GM21526 (cell line): ENCODE data around the gene SLC22A31.
A peak's percentile ranks its signal among the peaks of the same experiment; 100 is the strongest.
"Not testable (repeated sequence)": the region's sequence is repeated elsewhere in the genome, so short reads cannot be mapped to it uniquely, and the experiment has no call there.

ENCODE experiments used
- ATAC-seq: cut with Tn5 transposase; IDR thresholded peaks from one replicate; pipeline ENCODE4 v1.9.1; 2021; ENCODE audit warnings: moderate library complexity; ENCODE audit not compliant: unreplicated experiment, low FRiP score

Gene SLC22A31

DNA sequence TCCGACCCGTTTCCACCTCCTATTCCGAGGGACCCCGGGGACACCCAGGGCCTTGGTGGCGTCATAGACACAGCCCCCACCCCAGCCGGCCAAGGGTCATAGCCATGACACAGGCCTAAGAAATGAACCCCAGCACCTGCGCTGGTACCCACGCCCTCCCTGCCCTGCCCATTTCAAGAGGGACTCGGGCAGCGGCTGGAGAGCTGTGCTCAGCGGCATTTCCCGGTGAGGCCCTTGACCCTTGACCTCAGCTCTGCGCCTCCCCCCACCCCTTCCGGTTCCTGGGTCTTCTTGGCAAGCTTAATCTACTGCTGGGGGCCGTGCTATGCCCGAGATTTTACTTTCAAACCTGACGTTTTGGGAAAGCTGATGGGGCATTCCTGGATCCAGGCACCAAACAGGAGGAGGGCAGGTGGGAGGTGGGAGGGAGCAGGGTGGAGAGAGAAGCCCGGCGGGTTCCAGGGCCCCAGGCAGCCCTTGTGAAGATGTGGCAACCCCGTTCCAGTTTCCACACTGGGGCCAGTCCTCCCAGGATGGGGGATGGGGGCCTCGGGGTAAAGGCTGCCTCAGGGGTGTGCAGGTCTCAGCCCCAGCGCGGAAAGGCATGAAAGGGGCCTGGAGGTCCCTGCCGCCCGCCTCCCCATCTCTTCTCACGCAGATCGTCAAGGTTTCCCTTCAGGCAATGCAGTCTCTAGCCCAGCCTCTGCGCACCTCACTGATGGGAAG lies at the start of gene SLC22A31:
SLC22A31 (minus strand) TSS at position 414 of the 726 bp plus-strand sequence; CDS start at position 378, 36 bp downstream.
- no peak for ATAC-seq

- no peak for ATAC-seq
These were observed 48.1 kb upstream of the SLC22A31 start for GRCh38 chr16:89248196-89248982.

DNA sequence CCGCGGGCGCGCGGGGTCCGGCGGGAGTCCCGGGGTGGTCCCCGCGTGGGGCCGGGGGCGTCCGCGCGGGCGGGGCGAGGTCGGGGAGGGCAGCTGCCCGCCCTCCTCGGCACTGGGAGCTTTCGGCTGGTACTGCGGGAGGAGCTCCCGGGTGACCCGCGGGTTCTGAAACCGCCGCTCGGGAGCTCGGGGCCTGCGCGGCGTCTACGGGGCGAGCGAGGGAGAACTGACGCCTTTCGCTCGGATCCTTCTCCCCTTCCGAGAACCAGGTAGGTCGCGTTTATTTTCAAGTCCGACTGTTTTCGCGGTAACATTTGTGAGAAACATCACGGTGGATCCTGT lies 47.4 kb upstream of the SLC22A31 start:
- not testable (repeated sequence) for ATAC-seq

DNA sequence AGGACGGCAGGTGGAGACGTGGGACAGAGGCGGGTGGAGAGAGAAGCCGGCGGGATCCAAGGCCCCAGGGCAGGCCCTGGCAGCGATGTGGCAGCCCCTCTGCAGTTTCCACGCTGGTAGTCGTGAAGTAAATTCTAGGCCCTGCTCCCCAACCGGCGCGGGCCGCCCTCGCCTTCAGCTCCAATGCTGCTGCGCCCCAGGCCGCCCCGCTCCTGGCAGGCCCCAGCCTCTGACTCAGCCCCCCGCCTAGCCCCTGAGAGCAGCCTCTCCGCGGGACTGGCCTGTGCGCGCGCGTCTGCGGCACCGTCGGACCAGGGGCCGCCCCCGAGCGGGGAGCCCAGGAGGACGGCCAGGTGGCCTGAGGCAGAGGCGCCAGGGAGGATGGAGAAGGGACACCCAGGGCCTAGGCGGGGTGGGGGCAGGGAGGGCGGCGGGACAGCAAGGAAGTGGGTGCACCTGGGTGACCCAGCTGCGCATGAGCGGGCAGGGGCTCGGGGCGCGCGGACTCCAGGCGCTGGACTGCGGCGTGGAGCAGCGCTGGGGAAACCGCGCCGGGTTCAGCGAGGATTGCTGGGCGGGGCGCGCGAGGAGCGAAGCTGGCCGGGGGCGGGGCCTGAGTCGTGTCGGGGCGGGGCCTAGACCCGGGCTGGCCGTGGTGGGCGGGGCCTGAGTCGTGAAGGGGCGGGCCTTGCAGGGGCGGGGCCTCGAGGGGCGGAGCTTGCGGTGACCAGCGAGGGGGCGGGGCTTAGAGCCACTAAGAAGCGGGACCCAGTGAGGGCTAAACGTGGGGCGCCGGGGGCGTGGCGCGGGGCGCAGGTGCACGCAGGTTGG lies 46.8 kb upstream of the SLC22A31 start:
- no peak for ATAC-seq

DNA sequence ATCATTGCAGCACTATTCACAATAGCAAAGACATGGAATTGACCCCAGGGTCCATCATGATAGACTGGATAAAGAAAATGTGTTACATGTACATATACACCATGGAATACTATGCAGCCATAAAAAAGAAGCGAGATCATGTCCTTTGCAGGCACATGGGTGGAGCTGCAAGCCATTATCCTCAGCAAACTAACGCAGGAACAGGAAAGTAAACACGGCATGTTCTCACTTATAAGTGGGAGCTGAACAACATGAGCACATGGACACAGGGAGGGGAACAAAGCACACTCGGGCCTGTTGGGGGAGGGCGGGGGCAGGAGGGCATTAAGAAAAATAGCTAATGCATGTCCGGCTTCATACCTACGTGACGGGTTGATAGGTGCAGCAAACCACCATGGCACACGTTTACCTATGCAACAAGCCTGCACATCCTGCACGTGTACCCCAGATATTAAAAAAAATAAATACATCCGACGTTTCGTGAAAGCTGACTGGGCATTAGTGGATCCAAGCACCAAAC lies 46.1 kb upstream of the SLC22A31 start:
- no peak for ATAC-seq

GRCh38 chr16:89244754-89245153 lies 44.4 kb upstream of the SLC22A31 start:
- ATAC-seq = no peak

- not testable (repeated sequence) for ATAC-seq
These were observed 43.9 kb upstream of the SLC22A31 start for GRCh38 chr16:89244264-89244663.

DNA sequence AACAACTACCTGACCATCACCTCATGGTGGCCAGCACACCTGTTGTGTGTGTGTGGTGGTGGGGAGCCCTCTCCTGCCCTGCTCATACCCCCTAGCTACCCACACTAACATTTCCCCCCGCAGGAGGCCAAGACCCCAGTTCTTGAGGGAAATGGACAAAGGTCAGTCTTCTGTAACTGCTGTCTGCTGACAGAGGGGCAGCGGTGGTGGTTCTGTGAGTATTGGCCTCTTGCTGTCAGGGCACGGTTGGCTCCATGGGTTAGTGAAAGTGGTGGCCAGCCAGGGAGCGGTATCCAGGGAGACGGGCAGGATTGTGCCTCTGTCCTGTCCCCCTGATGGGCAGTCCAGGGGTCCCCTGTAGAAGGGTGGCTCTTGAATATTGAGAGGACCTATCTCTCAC lies 43.3 kb upstream of the SLC22A31 start:
- ATAC-seq = no peak

GRCh38 chr16:89242795-89243200 lies 42.5 kb upstream of the SLC22A31 start:
- no peak for ATAC-seq

DNA sequence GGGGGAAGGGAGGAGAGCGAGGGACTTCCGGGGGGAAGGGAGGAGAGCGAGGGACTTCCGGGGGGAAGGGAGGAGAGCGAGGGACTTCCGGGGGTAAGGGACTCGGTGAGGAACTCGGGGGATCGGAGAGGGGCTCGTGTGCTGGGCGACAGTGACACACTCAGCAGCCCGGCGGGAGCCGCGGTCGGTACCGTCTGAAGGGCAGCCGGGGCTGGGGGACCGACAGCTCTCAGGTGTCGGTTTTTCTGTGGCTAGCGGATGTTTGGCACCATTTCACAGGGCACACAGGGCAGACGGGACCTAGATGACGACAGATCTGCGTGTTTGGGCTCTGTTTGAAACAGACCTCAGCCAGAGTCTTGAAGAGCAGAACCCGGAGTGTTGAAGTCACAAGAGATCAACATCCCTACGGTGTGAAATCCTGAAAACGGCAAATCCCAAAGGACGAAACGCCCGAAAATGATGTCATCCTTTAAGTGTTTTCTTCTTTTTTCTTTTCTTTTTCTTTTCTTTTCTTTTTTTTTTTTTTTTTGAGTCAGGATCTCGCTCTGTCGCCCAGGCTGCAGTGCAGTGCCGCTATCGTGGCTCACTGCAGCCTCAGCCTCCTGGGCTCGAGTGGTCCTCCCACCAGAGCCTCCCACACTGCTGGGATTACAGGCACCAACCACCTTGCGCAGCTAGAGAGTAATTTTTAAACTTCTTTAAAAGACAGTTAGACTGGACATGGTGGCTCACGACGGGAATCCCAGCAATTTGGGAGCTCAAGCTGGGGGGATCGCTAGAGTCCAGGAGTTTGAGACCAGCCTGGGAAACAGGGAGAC lies 41.1 kb upstream of the SLC22A31 start:
- ATAC-seq = peak; percentile 32

DNA sequence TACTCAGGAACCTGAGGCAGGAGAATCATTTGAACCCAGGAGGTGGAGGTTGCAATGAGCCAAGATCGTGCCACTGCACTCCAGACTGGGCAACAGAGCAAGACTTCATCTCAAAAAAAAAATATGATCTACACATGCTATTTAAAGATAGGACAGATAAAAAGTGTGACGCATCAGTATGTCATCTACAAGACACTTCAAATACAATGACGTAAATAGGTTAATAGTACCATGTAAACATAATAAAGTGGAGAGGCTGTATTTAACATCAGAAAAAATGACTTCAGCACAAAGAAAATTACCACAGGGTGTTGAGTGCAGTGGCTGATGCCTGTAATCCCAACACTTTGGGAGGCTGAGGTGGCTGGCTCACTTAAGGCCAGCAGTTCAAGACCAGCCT lies 37.4 kb upstream of the SLC22A31 start:
- no peak for ATAC-seq

- no peak for ATAC-seq
These were observed 33.5 kb upstream of the SLC22A31 start for GRCh38 chr16:89233678-89234490.

GRCh38 chr16:89232107-89232506 lies 31.8 kb upstream of the SLC22A31 start:
- no peak for ATAC-seq

DNA sequence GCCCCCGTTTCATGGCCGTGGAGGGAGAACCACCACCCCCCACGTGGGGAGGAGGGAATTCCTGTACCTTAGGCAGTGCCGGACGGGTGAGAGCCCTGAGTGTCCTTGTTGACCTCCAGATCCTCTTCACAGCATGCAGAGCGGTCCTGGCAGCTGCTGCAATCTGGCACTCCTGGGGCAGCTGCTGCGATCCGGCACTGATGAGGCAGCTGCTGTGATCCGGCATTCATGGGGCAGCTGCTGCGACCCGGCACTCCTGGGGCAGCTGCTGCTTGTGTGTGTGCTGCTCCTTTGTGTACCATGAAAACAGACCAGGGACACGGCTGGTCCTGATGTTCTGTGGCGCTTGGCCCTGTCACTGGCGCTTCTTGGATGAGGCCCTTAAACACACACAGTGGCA lies 29.9 kb upstream of the SLC22A31 start:
- no peak for ATAC-seq

DNA sequence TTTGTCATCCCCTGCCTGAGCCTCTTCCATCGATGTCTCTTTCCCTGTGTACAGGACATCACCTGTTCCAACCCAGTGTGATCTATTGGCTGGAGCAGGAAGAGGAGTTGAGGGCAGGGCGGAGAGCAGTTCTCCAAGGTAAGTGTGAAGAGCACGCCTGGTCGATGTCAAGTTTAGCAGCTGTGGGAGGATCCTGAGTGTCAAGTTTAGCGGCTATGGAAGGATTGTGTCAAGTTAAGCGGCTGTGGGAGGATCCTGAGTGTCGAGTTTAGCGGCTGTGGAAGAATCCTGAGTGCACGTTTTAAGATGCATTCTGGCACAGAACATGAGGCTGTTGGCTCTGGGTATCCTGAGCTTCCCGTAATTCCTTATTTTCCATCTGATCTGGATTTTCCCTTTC lies 24.3 kb upstream of the SLC22A31 start:
- no peak for ATAC-seq

- ATAC-seq = no peak
These were observed 22.6 kb upstream of the SLC22A31 start for GRCh38 chr16:89222931-89223330.

DNA sequence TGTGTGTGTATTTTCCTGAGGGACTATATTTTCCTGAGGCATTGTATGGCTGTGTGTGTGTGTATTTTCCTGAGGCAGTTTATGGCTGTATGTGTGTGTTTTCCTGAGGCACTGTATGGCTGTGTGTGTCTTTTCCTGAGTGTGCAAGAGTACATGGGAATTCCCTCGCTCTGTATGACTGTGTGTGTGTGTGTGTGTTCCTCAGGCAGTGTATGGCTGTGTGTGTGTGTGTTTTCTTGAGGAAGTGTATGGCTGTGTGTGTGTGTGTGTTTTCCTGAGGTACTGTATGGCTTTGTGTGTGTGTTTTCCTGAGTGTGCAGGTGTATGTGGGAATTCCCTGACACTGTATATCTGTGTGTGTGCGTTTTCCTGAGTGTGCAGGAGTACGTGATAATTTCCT lies 21.3 kb upstream of the SLC22A31 start:
- ATAC-seq = no peak

DNA sequence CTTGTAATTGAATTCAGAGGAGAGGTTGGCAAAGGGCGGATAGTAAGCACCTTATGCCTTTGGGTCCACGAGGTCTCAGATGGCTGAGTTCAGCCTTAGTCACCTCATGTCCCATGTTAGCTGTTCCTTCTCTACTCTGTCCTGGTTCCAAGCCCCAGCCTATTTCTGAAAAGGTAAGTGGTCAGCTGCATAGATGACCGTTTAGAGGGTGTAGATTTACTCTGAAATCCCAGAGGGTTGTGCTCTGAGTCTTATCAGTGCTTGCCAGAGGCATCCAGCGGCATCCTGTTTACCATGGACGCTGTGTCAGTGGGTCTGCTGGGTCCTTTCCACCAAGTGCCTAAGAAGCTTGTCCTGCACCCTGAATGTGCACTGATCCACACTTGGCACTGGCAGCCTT lies 19.0 kb upstream of the SLC22A31 start:
- ATAC-seq = no peak
